ENCODE measurements around the gene LCN6. TPM values are rescaled to one million over a fixed set of nuclear protein-coding genes. Genes with fewer than 3 reads are reported as not detected.

The LCN6 gene
- total RNA-seq, 4 donors from 2014 or later = 1.1 to 2.9 TPM; not detected in 2

- in situ Hi-C loops (cut with MboI; ENCODE audit: low pct_ligation_motif_present in 1 of 4, low pct_unique_long_range_greater_than_20kb in 1 of 4, low sequenced_read_pairs in 3 of 4) = no loop called here
- no peak for DNase-seq
- Histone ChIP-seq H3K27ac (no peak overlapping the region), H3K4me1 (no peaks in the 10 kb centered on the region), H3K4me3 (no peak overlapping the region), H3K9me3 (peaks cover 0 to 4% of the 10 kb centered on the region in 2 donors), H3K27me3 (peaks cover 16% of the 10 kb centered on the region), H3K36me3 (no peaks in the 10 kb centered on the region)
- intact Hi-C loops (cut with DNase I; ENCODE audit: low total_unique reads) = no loop called here
- WGBS, 2 donors (ENCODE audit: low coverage in 1 of 2) = 56% methylated on average over 15 of the region's 17 CpGs; no CpG with 5 or more reads in 1 of the 2 donors
- no peak for TF ChIP-seq POLR2A (IDR thresholded peaks at IDR 0.05)
- no peak for TF ChIP-seq EP300 (IDR thresholded peaks at IDR 0.05; ENCODE audit: low read depth)
Measured at GRCh38 chr9:136754059-136754572, 5.8 kb upstream of the LCN6 start.

GRCh38 chr9:136753371-136754058 lies 5.2 kb upstream of the LCN6 start:
- intact Hi-C loops (cut with DNase I; ENCODE audit: low total_unique reads) (no loop called here), in situ Hi-C loops (cut with MboI; ENCODE audit: low pct_ligation_motif_present in 1 of 4, low pct_unique_long_range_greater_than_20kb in 1 of 4, low sequenced_read_pairs in 3 of 4) (no loop called here)
- H3K27me3 ChIP-seq = peaks cover 16% of the 10 kb centered on the region
- TF ChIP-seq, protein P1, sequence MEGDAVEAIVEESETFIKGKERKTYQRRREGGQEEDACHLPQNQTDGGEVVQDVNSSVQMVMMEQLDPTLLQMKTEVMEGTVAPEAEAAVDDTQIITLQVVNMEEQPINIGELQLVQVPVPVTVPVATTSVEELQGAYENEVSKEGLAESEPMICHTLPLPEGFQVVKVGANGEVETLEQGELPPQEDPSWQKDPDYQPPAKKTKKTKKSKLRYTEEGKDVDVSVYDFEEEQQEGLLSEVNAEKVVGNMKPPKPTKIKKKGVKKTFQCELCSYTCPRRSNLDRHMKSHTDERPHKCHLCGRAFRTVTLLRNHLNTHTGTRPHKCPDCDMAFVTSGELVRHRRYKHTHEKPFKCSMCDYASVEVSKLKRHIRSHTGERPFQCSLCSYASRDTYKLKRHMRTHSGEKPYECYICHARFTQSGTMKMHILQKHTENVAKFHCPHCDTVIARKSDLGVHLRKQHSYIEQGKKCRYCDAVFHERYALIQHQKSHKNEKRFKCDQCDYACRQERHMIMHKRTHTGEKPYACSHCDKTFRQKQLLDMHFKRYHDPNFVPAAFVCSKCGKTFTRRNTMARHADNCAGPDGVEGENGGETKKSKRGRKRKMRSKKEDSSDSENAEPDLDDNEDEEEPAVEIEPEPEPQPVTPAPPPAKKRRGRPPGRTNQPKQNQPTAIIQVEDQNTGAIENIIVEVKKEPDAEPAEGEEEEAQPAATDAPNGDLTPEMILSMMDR (IDR thresholded peaks at IDR 0.05) = no peak
- no peak for TF ChIP-seq EP300 (IDR thresholded peaks at IDR 0.05; ENCODE audit: low read depth)
- H3K9me3 ChIP-seq = peaks cover 0 to 4% of the 10 kb centered on the region in 2 donors
- 80% methylated on average over 30 of the region's 31 CpGs; no CpG with 5 or more reads in 1 of the 2 donors for WGBS, 2 donors (ENCODE audit: low coverage in 1 of 2)
- H3K27ac ChIP-seq = no peak overlapping the region
- H3K4me1 ChIP-seq = no peaks in the 10 kb centered on the region
- no peaks in the 10 kb centered on the region for H3K36me3 ChIP-seq
- no peak for DNase-seq
- no peak overlapping the region for H3K4me3 ChIP-seq

- Histone ChIP-seq H3K36me3 (no peaks in the 10 kb centered on the region), H3K4me3 (no peak overlapping the region), H3K27ac (no peak overlapping the region), H3K9me3 (peaks cover 0 to 4% of the 10 kb centered on the region in 2 donors), H3K27me3 (peaks cover 16% of the 10 kb centered on the region), H3K4me1 (no peaks in the 10 kb centered on the region)
- TF ChIP-seq, protein P1 (IDR thresholded peaks at IDR 0.05) = no peak
- no peak for TF ChIP-seq POLR2AphosphoS5 (IDR thresholded peaks at IDR 0.05)
- no peak for TF ChIP-seq EP300 (IDR thresholded peaks at IDR 0.05; ENCODE audit: low read depth)
- no peak for TF ChIP-seq POLR2A (IDR thresholded peaks at IDR 0.05)
- intact Hi-C loops (cut with DNase I; ENCODE audit: low total_unique reads) (no loop called here), in situ Hi-C loops (cut with MboI; ENCODE audit: low pct_ligation_motif_present in 1 of 4, low pct_unique_long_range_greater_than_20kb in 1 of 4, low sequenced_read_pairs in 3 of 4) (no loop called here)
- no peak for DNase-seq
Measured at GRCh38 chr9:136751814-136752213, 3.5 kb upstream of the LCN6 start.

- WGBS, 2 donors (ENCODE audit: low coverage in 1 of 2) = 84% methylated on average over 1 of the region's 1 CpG; no CpG with 5 or more reads in 1 of the 2 donors
- intact Hi-C loops (cut with DNase I; ENCODE audit: low total_unique reads) = no loop called here
- Histone ChIP-seq H3K27me3 (peaks cover 16% of the 10 kb centered on the region), H3K36me3 (no peaks in the 10 kb centered on the region), H3K4me3 (no peak overlapping the region), H3K9me3 (peaks cover 0 to 4% of the 10 kb centered on the region in 2 donors), H3K27ac (no peak overlapping the region), H3K4me1 (no peaks in the 10 kb centered on the region)
- in situ Hi-C loops (cut with MboI; ENCODE audit: low pct_ligation_motif_present in 1 of 4, low pct_unique_long_range_greater_than_20kb in 1 of 4, low sequenced_read_pairs in 3 of 4) = no loop called here
- no peak for DNase-seq
- TF ChIP-seq EP300 (IDR thresholded peaks at IDR 0.05; ENCODE audit: low read depth) (no peak), POLR2A (IDR thresholded peaks at IDR 0.05) (no peak), POLR2AphosphoS5 (IDR thresholded peaks at IDR 0.05) (no peak)
- TF ChIP-seq, protein P1 (IDR thresholded peaks at IDR 0.05) = no peak
Measured at GRCh38 chr9:136751244-136751643, 2.9 kb upstream of the LCN6 start.

All from transverse colon (tissue), 4 donors.